ENCODE results near the gene ADAT3. TPM values are rescaled to one million over a fixed set of nuclear protein-coding genes. Genes with fewer than 3 reads are reported as not detected.

The ADAT3 gene
- total RNA-seq, 1 experiment from 2014 or later: 6.9 TPM

DNA sequence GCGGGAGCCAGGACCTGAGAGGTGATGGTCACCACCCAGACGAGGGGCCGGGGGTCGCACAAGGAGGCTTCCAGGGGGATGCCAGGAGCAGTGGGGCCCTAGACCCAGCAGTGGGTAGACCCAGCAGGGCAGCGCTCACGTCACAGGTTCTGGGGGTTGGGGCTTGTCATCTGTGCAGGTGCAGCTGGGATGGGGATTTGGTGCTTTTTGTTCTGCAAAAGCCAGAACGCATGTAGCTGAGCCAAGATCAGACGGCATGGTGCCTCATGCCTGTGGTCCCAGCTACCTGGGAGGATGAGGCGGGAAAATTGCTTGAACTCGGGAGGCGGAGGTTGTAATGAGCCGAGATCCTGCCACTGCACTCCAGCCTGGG lies 50.9 kb downstream of the ADAT3 start:
- no peak for DNase-seq (ENCODE audit: low spot score)

- no peak for DNase-seq (ENCODE audit: low spot score)
Observed at GRCh38 chr19:1956868-1957492, 51.8 kb downstream of the ADAT3 start.

- DNase-seq (ENCODE audit: low spot score): no peak
Observed at GRCh38 chr19:1957562-1958248, 52.5 kb downstream of the ADAT3 start.

- DNase-seq (ENCODE audit: low spot score): no peak
Observed at GRCh38 chr19:1959928-1960589, 54.9 kb downstream of the ADAT3 start.

DNA sequence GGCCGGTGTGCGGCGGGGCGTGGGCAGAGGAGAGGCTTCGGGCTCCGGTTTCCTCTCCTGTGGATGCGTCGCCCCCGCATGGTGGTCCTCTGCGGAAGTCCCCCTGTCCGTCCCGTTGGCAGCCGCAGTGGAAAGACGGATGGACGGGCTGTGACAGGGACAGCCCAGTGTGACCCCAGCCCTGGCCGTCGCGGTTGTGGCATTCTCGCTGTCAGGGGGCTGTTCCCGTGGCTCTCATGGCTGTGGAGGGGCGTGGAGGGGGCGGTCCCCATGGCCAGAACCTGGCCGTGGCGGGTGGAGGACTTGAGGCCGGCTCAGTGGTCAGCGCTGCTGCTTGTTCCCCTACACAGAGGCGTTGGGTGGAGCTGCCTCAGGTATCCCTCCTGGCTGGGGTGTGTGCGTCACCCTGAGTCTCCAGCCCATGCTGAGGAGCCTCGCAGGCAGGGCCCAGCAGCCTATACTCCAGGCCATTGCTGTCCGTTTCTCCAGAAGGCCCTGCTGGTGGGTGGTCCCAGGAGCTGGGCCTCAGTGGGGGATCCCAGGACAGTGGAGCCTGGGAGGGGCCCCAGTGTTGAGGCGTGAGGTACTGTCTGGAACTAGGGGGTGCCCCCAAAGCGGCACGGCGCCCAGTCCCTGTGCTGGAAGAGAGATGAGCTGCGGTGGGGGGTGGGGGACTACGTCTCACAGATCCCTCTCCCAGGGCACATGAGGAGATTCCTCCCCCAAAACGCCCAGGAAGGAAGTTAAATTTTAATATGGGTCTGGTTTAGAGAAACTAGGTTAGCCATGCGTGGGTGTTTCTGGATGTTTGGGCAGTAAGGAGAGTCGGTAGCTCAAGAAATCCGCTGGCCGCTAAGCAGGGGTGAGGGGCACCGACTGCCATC lies 56.0 kb downstream of the ADAT3 start:
- DNase-seq (ENCODE audit: low spot score): no peak

DNA sequence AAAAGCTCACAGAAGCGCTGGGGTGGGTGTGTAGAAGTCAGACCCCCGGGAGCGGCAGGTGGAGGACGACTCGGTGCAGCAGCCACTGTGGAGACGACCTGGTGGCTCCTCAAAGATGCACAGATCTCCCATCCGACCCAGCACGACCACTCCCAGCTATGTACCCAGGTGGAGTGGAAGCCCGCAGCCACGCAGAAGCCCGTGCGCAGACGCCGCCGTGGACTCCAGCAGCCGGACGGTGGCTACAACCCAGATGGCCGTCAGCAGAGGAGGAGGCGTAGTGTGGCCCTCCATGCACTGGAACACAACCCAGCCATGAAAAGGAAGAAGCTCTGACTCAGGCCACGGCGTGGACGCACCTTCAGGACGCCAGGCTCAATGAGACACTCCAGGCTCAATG lies 57.5 kb downstream of the ADAT3 start:
- no peak for DNase-seq (ENCODE audit: low spot score)

Other genes starting within 250 kb of the ADAT3 start
- not detected in 2 replicates for gene ONECUT3, start 151.9 kb upstream of the ADAT3 start, total RNA-seq (2014; rRNA removed; shearing (Covaris generic))
- 0.65 and 2.0 TPM in 2 replicates for gene ATP8B3, start 93.1 kb upstream of the ADAT3 start, total RNA-seq (2014; rRNA removed; shearing (Covaris generic))
- gene REXO1, start 56.9 kb upstream of the ADAT3 start, total RNA-seq (2014; rRNA removed; shearing (Covaris generic)): 19.1 and 26.1 TPM in 2 replicates
- gene KLF16, start 41.8 kb upstream of the ADAT3 start, total RNA-seq (2014; rRNA removed; shearing (Covaris generic)): 25.2 and 34.5 TPM in 2 replicates
- 136 and 141 TPM in 2 replicates for gene ABHD17A, start 19.9 kb upstream of the ADAT3 start, total RNA-seq (2014; rRNA removed; shearing (Covaris generic))
- gene SCAMP4, start within 50 bp of the ADAT3 start, total RNA-seq (2014; rRNA removed; shearing (Covaris generic)): 67.6 and 73.3 TPM in 2 replicates
- 175 and 178 TPM in 2 replicates for gene CSNK1G2, start 35.8 kb downstream of the ADAT3 start, total RNA-seq (2014; rRNA removed; shearing (Covaris generic))
- gene BTBD2, start 110.3 kb downstream of the ADAT3 start, total RNA-seq (2014; rRNA removed; shearing (Covaris generic)): 43.3 and 56.4 TPM in 2 replicates
- gene MKNK2, start 145.8 kb downstream of the ADAT3 start, total RNA-seq (2014; rRNA removed; shearing (Covaris generic)): 212 and 223 TPM in 2 replicates
- gene MOB3A, start 190.9 kb downstream of the ADAT3 start, total RNA-seq (2014; rRNA removed; shearing (Covaris generic)): 7.7 and 9.2 TPM in 2 replicates
- 2.7 and 5.3 TPM in 2 replicates for gene IZUMO4, start 191.5 kb downstream of the ADAT3 start, total RNA-seq (2014; rRNA removed; shearing (Covaris generic))
- 143 and 145 TPM in 2 replicates for gene AP3D1, start 246.2 kb downstream of the ADAT3 start, total RNA-seq (2014; rRNA removed; shearing (Covaris generic))